A673 (cell line): ENCODE measurements around the gene ERLEC1. TPM values are rescaled to one million over a fixed set of nuclear protein-coding genes. Genes with fewer than 3 reads are reported as not detected.
A peak's percentile ranks its signal among the peaks of the same experiment; 100 is the strongest.
"Not testable (repeated sequence)": the region's sequence is repeated elsewhere in the genome, so short reads cannot be mapped to it uniquely, and the experiment has no call there.

ENCODE experiments used
- BruUV-seq: library from RNA; stranded (reverse); fragments of 400-500 nt; replicated peaks from 2 replicates; lab custom pipeline; 2021; lab: Mats Ljungman, UMichigan
- CTCF ChIA-PET: fragments of 300-600 bp; sonication (Branson Sonifier 250); formaldehyde crosslinking; loops from one replicate; lab custom pipeline; 2022; ENCODE audit warnings: antibody characterized with exemption; lab: Charles Lee
- POLR2A ChIA-PET: fragments of 300-600 bp; sonication (Branson Sonifier 250); formaldehyde crosslinking; loops from one replicate; lab custom pipeline; 2022; ENCODE audit warnings: antibody characterized with exemption; ENCODE audit not compliant: low non-redundant PET; lab: Charles Lee
- DNase-seq: peaks from one replicate; pipeline ENCODE4 v3.0.0-alpha.2; 2015; ENCODE audit warnings: low spot score
- H3K27ac ChIP-seq: fragments of 200-600 bp; sonication (generic); 2 replicates; pipeline ENCODE4 v1.5.1; 2016; ENCODE audit warnings: mixed run types, low read depth, mild to moderate bottlenecking, mixed read lengths, antibody characterized with exemption, low read length; ENCODE audit not compliant: poor library complexity, severe bottlenecking
- H3K27me3 ChIP-seq: fragments of 200-600 bp; sonication (generic); replicated peaks from 2 replicates; pipeline ENCODE4 v1.6.1; 2017; ENCODE audit warnings: mixed run types, low read depth, mild to moderate bottlenecking, mixed read lengths, antibody characterized with exemption, low read length; ENCODE audit not compliant: insufficient read depth, poor library complexity
- H3K36me3 ChIP-seq: fragments of 200-600 bp; sonication (generic); 2 replicates; pipeline ENCODE4 v1.6.1; 2016; ENCODE audit warnings: mixed run types, mild to moderate bottlenecking, mixed read lengths, antibody characterized with exemption, low read length; ENCODE audit not compliant: insufficient read depth, poor library complexity, severe bottlenecking
- H3K4me1 ChIP-seq: fragments of 200-600 bp; sonication (generic); 2 replicates; pipeline ENCODE4 v1.6.1; 2017; ENCODE audit warnings: mixed run types, mild to moderate bottlenecking, mixed read lengths, antibody characterized with exemption, low read length; ENCODE audit not compliant: insufficient read depth, poor library complexity, severe bottlenecking
- H3K4me3 ChIP-seq: fragments of 200-600 bp; sonication (generic); 2 replicates; pipeline ENCODE4 v1.5.1; 2016; ENCODE audit warnings: low read depth, mixed run types, mild to moderate bottlenecking, mixed read lengths, low read length; ENCODE audit not compliant: poor library complexity, severe bottlenecking
- H3K9me3 ChIP-seq: fragments of 200-600 bp; sonication (generic); 2 replicates; pipeline ENCODE4 v1.6.1; 2016; ENCODE audit warnings: mixed run types, low read depth, mild to moderate bottlenecking, mixed read lengths, antibody characterized with exemption, low read length; ENCODE audit not compliant: poor library complexity, severe bottlenecking
- CTCF ChIP-seq: fragments of 300-800, 200-600 bp; sonication (generic); conservative IDR thresholded peaks from 2 replicates; pipeline ENCODE4 v1.5.1; 2017; ENCODE audit warnings: low read depth, mild to moderate bottlenecking, antibody characterized with exemption, low read length, moderate library complexity, mixed read lengths
- EZH2 ChIP-seq: fragments of 200-600 bp; sonication (generic); IDR thresholded peaks from 2 replicates; pipeline ENCODE4 v1.6.1; 2017; ENCODE audit warnings: borderline replicate concordance, low read depth, mild to moderate bottlenecking, mixed read lengths, antibody characterized with exemption, low read length; ENCODE audit not compliant: poor library complexity, severe bottlenecking
- intact Hi-C: fragments of 100-400 bp; cut with micrococcal nuclease; formaldehyde crosslinking; loops from one replicate; pipeline ENCODE4 v1.10.0; 2022; ENCODE audit not compliant: unreplicated experiment
- total RNA-seq: library from RNA; stranded (reverse); gene quantifications from 2 replicates; pipeline ENCODE4 v1.2.3, GENCODE V29; 2021

ERLEC1 gene
- total RNA-seq, 1 experiment from 2014 or later: 27.7 TPM

- BruUV-seq: no TSS peak
- POLR2A ChIA-PET: no interaction called here
- H3K9me3 ChIP-seq: no peaks in the 10 kb centered on the region
Measured at GRCh38 chr2:53842891-53843290, 56.0 kb downstream of the ERLEC1 start.

GRCh38 chr2:53843595-53843994 lies 56.8 kb downstream of the ERLEC1 start:
- DNase-seq: peak; percentile 52
- ChIA-PET POLR2A (no interaction called here), CTCF (no interaction called here)
- Histone ChIP-seq H3K4me3 (no peak overlapping the region), H3K27ac (no peak overlapping the region), H3K9me3 (no peaks in the 10 kb centered on the region), H3K4me1 (no peaks in the 10 kb centered on the region), H3K27me3 (no peaks in the 10 kb centered on the region), H3K36me3 (no peaks in the 10 kb centered on the region)
- TF ChIP-seq EZH2: no peak
- TF ChIP-seq CTCF: no peak
- no TSS peak for BruUV-seq
- intact Hi-C loops: no loop called here

More at GRCh38 chr2:53842891-53843290, 56.0 kb downstream of the ERLEC1 start:
- intact Hi-C loops: no loop called here
- H3K27ac ChIP-seq: no peak overlapping the region
- H3K4me1 ChIP-seq: no peaks in the 10 kb centered on the region
- H3K4me3 ChIP-seq: no peak overlapping the region
- DNase-seq: no peak
- H3K27me3 ChIP-seq: no peaks in the 10 kb centered on the region
- H3K36me3 ChIP-seq: no peaks in the 10 kb centered on the region
- TF ChIP-seq CTCF: no peak
- no peak for TF ChIP-seq EZH2
- CTCF ChIA-PET: no interaction called here

- TF ChIP-seq CTCF (no peak), EZH2 (no peak)
- no peak for DNase-seq
- Histone ChIP-seq H3K36me3 (no peaks in the 10 kb centered on the region), H3K27me3 (no peaks in the 10 kb centered on the region), H3K4me1 (no peaks in the 10 kb centered on the region), H3K4me3 (no peak overlapping the region), H3K27ac (no peak overlapping the region), H3K9me3 (no peaks in the 10 kb centered on the region)
- BruUV-seq: no TSS peak
- CTCF ChIA-PET: no interaction called here
- intact Hi-C loops: no loop called here
- POLR2A ChIA-PET: no interaction called here
Measured at GRCh38 chr2:53848062-53848461, 61.2 kb downstream of the ERLEC1 start.

GRCh38 chr2:53851052-53851757 lies 64.4 kb downstream of the ERLEC1 start:
- H3K4me1 ChIP-seq, intact Hi-C loops, CTCF ChIA-PET, H3K4me3 ChIP-seq, H3K36me3 ChIP-seq, BruUV-seq, H3K27ac ChIP-seq, H3K9me3 ChIP-seq, POLR2A ChIA-PET, H3K27me3 ChIP-seq, DNase-seq: not testable (repeated sequence)
